MCF 10A (cell line): Measurements from ENCODE around the gene AADAC. TPM values are rescaled to one million over a fixed set of nuclear protein-coding genes. Genes with fewer than 3 reads are reported as not detected.
A peak's percentile ranks its signal among the peaks of the same experiment; 100 is the strongest.
"Not testable (repeated sequence)": the region's sequence is repeated elsewhere in the genome, so short reads cannot be mapped to it uniquely, and the experiment has no call there.

Experiments
- Bru-seq: library from RNA; stranded (reverse); fragments of 400-500 nt; gene quantifications from one replicate; lab custom pipeline; 2021; lab: Mats Ljungman, UMichigan
- BruChase-seq, 2 experiments: library from RNA; stranded (reverse); fragments of 400-500 nt; gene quantifications; one replicate each; lab custom pipeline; 2021; lab: Mats Ljungman, UMichigan
- BruUV-seq: library from RNA; stranded (reverse); fragments of 400-500 nt; replicated peaks from 2 replicates; lab custom pipeline; 2021; lab: Mats Ljungman, UMichigan
- CTCF ChIA-PET: fragments of 300-600 bp; sonication (Branson Sonifier 250); formaldehyde crosslinking; extraction: SDS; loops from one replicate; lab custom pipeline; 2021; ENCODE audit warnings: antibody characterized with exemption, inconsistent platforms; lab: Yijun Ruan, JAX
- POLR2A ChIA-PET: fragments of 300-600, 350-650 bp; sonication (Branson Sonifier 250); formaldehyde crosslinking; extraction: SDS; loops from one replicate; lab custom pipeline; 2020; ENCODE audit warnings: antibody characterized with exemption, inconsistent platforms; lab: Yijun Ruan, JAX
- DNase-seq: peaks from one replicate; pipeline ENCODE4 v3.0.0-alpha.2; 2018; ENCODE audit not compliant: unreplicated experiment
- H3K27ac Mint-ChIP-seq: one replicate; pipeline ENCODE4 v1.8.0; 2022; ENCODE audit warnings: mild to moderate bottlenecking, low read depth, mixed read lengths; ENCODE audit not compliant: unreplicated experiment
- H3K27me3 Mint-ChIP-seq: one replicate; pipeline ENCODE4 v1.8.0; 2022; ENCODE audit warnings: mixed read lengths; ENCODE audit not compliant: insufficient read depth, unreplicated experiment
- H3K36me3 Mint-ChIP-seq: one replicate; pipeline ENCODE4 v1.8.0; 2022; ENCODE audit warnings: mild to moderate bottlenecking, moderate library complexity, mixed read lengths; ENCODE audit not compliant: insufficient read depth, unreplicated experiment
- H3K4me1 Mint-ChIP-seq: one replicate; pipeline ENCODE4 v1.8.0; 2022; ENCODE audit warnings: mixed read lengths; ENCODE audit not compliant: insufficient read depth, unreplicated experiment
- H3K4me3 Mint-ChIP-seq: one replicate; pipeline ENCODE4 v1.8.0; 2022; ENCODE audit warnings: mild to moderate bottlenecking, moderate library complexity, mixed read lengths; ENCODE audit not compliant: unreplicated experiment
- H3K9me3 Mint-ChIP-seq: one replicate; pipeline ENCODE4 v1.8.0; 2022; ENCODE audit warnings: mixed read lengths; ENCODE audit not compliant: unreplicated experiment
- CTCF ChIP-seq: fragments of 200-600 bp; IDR thresholded peaks from one replicate; pipeline ENCODE4 v1.8.0; 2022; ENCODE audit warnings: antibody characterized with exemption, mild to moderate bottlenecking; ENCODE audit not compliant: unreplicated experiment
- intact Hi-C: fragments of 100-400 bp; cut with micrococcal nuclease; formaldehyde crosslinking; loops from 2 replicates; pipeline ENCODE4 v1.14.1; 2022
- long read RNA-seq: library from polyadenylated mRNA; stranded (forward); transcript quantifications from one replicate; pipeline ENCODE4 v2.0.0, GENCODE V29; 2022
- total RNA-seq: library from RNA; stranded (reverse); gene quantifications from 2 replicates; pipeline ENCODE4 v1.2.3, GENCODE V29; 2022

AADAC gene
- total RNA-seq (not detected in 2 replicates), Bru-seq, nascent RNA (not detected), BruChase-seq, experiment 1, labeled RNA remaining after a 6-hour chase (not detected), BruChase-seq, experiment 2, labeled RNA remaining after a 2-hour chase (not detected)
- long read RNA-seq: 0 reads

- ChIA-PET POLR2A (interaction anchor here (1.0 kb wide), 1 partner anchor 9 kb away, joined by 6 read pairs; no protein-coding TSS in a partner anchor), CTCF (interaction anchor here (1.2 kb wide), 1 partner anchor 19 kb away, joined by 3 read pairs; no protein-coding TSS in a partner anchor)
- TF ChIP-seq CTCF: no peak
- Mint-ChIP-seq H3K27ac (no peak within 1 kb of the TSS), H3K9me3 (no peaks in the 10 kb centered on the region), H3K36me3 (no peaks in the 10 kb centered on the region), H3K27me3 (no peaks in the 10 kb centered on the region), H3K4me1 (peaks cover 9% of the 10 kb centered on the region), H3K4me3 (no peak within 1 kb of the TSS)
- DNase-seq: no peak
- intact Hi-C loops: no loop called here
- no TSS peak for BruUV-seq
Measured at GRCh38 chr3:151813799-151814198, at the start of gene AADAC. Gene AADAC (plus strand): TSS chr3:151814116. CDS start chr3:151814163, 47 bp downstream.

- H3K27me3 Mint-ChIP-seq, H3K4me3 Mint-ChIP-seq, intact Hi-C loops, H3K4me1 Mint-ChIP-seq, CTCF ChIA-PET, H3K9me3 Mint-ChIP-seq, DNase-seq, H3K36me3 Mint-ChIP-seq, BruUV-seq, H3K27ac Mint-ChIP-seq, POLR2A ChIA-PET: not testable (repeated sequence)
Measured at GRCh38 chr3:151764699-151765098, 49.2 kb upstream of the AADAC start.

GRCh38 chr3:151765685-151766084, 48.2 kb upstream of the AADAC start:
- peaks cover 10% of the 10 kb centered on the region for H3K4me1 Mint-ChIP-seq
- DNase-seq: no peak
- no peak overlapping the region for H3K4me3 Mint-ChIP-seq
- no peaks in the 10 kb centered on the region for H3K27me3 Mint-ChIP-seq
- H3K36me3 Mint-ChIP-seq: peaks cover 6% of the 10 kb centered on the region
- TF ChIP-seq CTCF: no peak
- intact Hi-C loops: no loop called here
- H3K9me3 Mint-ChIP-seq: no peaks in the 10 kb centered on the region
- no peak overlapping the region for H3K27ac Mint-ChIP-seq
- ChIA-PET POLR2A (interaction anchor here (0.6 kb wide), 1 partner anchor 13 kb away, joined by 5 read pairs; no protein-coding TSS in a partner anchor), CTCF (interaction anchor here (0.6 kb wide), 1 partner anchor 352 kb away, joined by 4 read pairs; no protein-coding TSS in a partner anchor)
- no TSS peak for BruUV-seq

GRCh38 chr3:151766454-151766853, 47.5 kb upstream of the AADAC start:
- Mint-ChIP-seq H3K4me1 (peaks cover 10% of the 10 kb centered on the region), H3K4me3 (no peak overlapping the region), H3K27me3 (no peaks in the 10 kb centered on the region), H3K36me3 (peaks cover 6% of the 10 kb centered on the region), H3K9me3 (no peaks in the 10 kb centered on the region), H3K27ac (no peak overlapping the region)
- intact Hi-C loops: no loop called here
- ChIA-PET POLR2A (interaction anchor here (0.7 kb wide), 1 partner anchor 15 kb away, joined by 3 read pairs; no protein-coding TSS in a partner anchor), CTCF (no interaction called here)
- DNase-seq: peak; percentile 41
- no TSS peak for BruUV-seq
- TF ChIP-seq CTCF: no peak
